BE2C (cell line): ENCODE measurements around the gene OSBPL3.
A peak's percentile ranks its signal among the peaks of the same experiment; 100 is the strongest.

Experiments used
- DNase-seq: peaks from one replicate; pipeline ENCODE4 v3.0.0-alpha.2; 2020
- H3K27me3 ChIP-seq: fragments of 250-450 bp; sonication (Bioruptor Pico); 2 replicates; pipeline ENCODE4 v1.5.1; 2020; ENCODE audit warnings: mild to moderate bottlenecking
- H3K36me3 ChIP-seq: fragments of 250-450 bp; sonication (Bioruptor Pico); 2 replicates; pipeline ENCODE4 v1.5.1; 2020; ENCODE audit warnings: mild to moderate bottlenecking
- H3K4me1 ChIP-seq: fragments of 250-450 bp; sonication (Bioruptor Pico); 2 replicates; pipeline ENCODE4 v1.5.1; 2020
- H3K4me3 ChIP-seq: 2 replicates; pipeline ENCODE4 v1.5.1; 2011; ENCODE audit warnings: low read depth, low read length
- H3K9me3 ChIP-seq: fragments of 250-450 bp; sonication (Bioruptor Pico); 2 replicates; pipeline ENCODE4 v1.5.1; 2020
- TF ChIP-seq, protein P1 (sequence below): IDR thresholded peaks from 2 replicates; pipeline ENCODE4 v1.5.1; 2012; ENCODE audit warnings: mild to moderate bottlenecking, low read depth, low read length

OSBPL3 gene

DNA sequence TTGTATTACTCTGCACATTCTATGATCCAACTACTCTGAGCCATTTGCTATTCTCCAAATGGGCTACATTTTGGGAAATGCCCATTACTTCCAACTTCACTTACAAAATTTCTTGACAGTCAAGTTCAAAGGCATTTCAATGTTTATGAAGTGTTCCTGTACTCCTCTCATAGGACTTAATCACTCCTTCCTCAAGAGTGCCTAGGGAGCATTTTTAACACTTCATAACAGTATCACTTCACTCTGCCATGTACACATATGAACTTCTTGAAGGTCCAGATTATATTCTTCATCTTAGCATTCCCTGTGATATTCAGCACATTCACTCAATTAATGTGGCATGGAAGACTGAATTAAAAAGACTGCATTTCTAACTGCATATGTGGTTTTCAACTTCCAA lies 21.6 kb downstream of the OSBPL3 start:
- H3K4me1 ChIP-seq, result peaks cover 19% of the 10 kb centered on the region
- TF ChIP-seq, protein P1, sequence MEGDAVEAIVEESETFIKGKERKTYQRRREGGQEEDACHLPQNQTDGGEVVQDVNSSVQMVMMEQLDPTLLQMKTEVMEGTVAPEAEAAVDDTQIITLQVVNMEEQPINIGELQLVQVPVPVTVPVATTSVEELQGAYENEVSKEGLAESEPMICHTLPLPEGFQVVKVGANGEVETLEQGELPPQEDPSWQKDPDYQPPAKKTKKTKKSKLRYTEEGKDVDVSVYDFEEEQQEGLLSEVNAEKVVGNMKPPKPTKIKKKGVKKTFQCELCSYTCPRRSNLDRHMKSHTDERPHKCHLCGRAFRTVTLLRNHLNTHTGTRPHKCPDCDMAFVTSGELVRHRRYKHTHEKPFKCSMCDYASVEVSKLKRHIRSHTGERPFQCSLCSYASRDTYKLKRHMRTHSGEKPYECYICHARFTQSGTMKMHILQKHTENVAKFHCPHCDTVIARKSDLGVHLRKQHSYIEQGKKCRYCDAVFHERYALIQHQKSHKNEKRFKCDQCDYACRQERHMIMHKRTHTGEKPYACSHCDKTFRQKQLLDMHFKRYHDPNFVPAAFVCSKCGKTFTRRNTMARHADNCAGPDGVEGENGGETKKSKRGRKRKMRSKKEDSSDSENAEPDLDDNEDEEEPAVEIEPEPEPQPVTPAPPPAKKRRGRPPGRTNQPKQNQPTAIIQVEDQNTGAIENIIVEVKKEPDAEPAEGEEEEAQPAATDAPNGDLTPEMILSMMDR, result no peak

DNA sequence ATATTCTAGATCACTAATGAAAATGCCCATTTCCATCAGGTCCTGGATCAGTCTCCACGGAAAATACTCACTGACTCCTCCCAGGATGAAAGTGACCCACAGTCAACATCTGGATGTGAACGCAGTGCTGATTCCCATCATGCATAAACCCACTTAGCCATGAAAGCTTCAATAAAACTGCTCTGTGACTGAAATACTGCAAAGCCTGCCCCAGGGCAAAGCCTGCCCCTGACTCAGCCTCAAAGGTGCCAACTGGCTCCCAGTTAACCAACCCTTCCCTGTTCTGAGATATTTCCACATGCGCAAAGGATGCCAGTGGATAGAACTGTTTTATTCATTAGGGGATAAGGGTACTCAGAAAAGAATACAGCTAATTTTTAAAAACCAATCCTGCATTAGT lies 24.0 kb downstream of the OSBPL3 start:
- TF ChIP-seq, protein P1, result no peak
- no peaks in the 10 kb centered on the region for H3K27me3 ChIP-seq
- DNase-seq, result peak; percentile 60
- no peak overlapping the region for H3K4me3 ChIP-seq
- no peaks in the 10 kb centered on the region; the same call in 1 of the 2 replicates for H3K36me3 ChIP-seq
- no peaks in the 10 kb centered on the region for H3K9me3 ChIP-seq
- peaks cover 26% of the 10 kb centered on the region for H3K4me1 ChIP-seq

More for the DNA sequence above, 21.6 kb downstream of the OSBPL3 start:
- Histone ChIP-seq H3K36me3 (no peaks in the 10 kb centered on the region; the same call in 1 of the 2 replicates), H3K4me3 (no peak overlapping the region), H3K27me3 (no peaks in the 10 kb centered on the region), H3K9me3 (no peaks in the 10 kb centered on the region)
- no peak for DNase-seq

DNA sequence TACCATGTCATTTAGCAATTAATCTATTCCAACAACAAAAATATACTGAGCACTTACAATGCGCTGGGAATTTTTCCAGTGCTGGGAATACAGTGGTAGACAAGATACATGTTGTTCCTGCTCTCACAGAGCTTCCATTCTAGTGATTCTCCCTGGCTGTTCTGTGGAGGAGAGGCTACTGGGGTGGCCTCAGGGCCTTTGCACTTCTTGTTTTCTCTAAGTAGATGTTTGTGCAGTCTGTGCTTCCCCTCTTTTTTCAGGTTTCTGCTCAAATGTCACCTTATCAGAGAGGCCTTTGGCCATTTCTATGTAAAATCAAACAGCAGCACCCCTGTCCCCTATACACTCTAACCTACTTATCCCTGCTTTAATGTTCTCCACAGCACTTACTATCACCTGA lies 24.7 kb downstream of the OSBPL3 start:
- no peaks in the 10 kb centered on the region for H3K9me3 ChIP-seq
- H3K4me3 ChIP-seq, result no peak overlapping the region
- H3K4me1 ChIP-seq, result peaks cover 23% of the 10 kb centered on the region
- no peak for DNase-seq
- H3K27me3 ChIP-seq, result no peaks in the 10 kb centered on the region
- H3K36me3 ChIP-seq, result no peaks in the 10 kb centered on the region; the same call in 1 of the 2 replicates
- TF ChIP-seq, protein P1, result no peak

DNA sequence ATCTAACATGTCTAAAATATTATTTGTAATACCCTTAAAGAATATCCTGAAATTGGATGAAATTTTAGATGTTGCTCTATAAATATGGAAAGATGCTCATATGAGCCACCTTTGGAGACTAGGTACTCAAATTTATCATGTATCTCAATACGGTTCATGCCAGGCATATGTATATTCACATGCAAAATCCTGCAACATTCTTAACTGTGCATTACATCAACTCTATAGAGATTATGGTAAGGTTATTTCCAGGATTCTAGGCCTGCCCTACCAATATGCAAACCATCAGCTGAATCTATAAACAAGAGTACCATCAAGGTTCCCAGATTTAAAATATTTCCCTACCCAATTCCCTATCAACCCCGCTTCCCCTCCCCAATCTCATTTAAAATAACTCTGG lies 27.5 kb downstream of the OSBPL3 start:
- H3K27me3 ChIP-seq, result no peaks in the 10 kb centered on the region
- DNase-seq, result no peak
- H3K9me3 ChIP-seq, result no peaks in the 10 kb centered on the region
- H3K4me3 ChIP-seq, result no peak overlapping the region
- H3K4me1 ChIP-seq, result peaks cover 25% of the 10 kb centered on the region
- no peaks in the 10 kb centered on the region; the same call in 1 of the 2 replicates for H3K36me3 ChIP-seq
- TF ChIP-seq, protein P1, result no peak

DNA sequence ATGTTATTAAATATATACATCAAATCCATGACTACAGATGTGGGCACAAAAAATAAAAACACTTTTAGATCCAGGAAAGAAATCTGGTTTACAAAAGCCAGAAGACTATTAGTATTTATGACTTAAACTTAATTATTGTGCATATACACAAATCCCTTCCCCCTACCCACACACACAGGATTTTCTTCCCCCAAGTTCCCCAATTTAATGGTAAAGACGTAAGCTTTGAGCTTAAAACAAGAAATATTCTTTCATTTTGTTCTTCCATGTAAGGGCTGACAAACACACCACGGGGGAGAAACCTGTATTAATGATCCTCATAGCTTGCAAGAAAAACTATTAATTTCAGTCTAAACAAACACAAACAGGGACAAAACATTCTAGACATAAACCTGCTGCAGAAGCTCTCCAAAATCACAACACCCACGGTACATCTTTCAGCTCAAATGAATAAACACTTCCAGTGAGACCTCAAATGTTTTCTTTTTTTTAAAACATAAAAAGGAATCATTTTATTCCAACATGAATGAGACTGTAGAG lies 28.5 kb downstream of the OSBPL3 start:
- no peaks in the 10 kb centered on the region for H3K9me3 ChIP-seq
- no peaks in the 10 kb centered on the region for H3K27me3 ChIP-seq
- H3K4me1 ChIP-seq, result peaks cover 33% of the 10 kb centered on the region
- no peak overlapping the region for H3K4me3 ChIP-seq
- H3K36me3 ChIP-seq, result no peaks in the 10 kb centered on the region; the same call in 1 of the 2 replicates
- no peak for DNase-seq
- TF ChIP-seq, protein P1, result no peak

DNA sequence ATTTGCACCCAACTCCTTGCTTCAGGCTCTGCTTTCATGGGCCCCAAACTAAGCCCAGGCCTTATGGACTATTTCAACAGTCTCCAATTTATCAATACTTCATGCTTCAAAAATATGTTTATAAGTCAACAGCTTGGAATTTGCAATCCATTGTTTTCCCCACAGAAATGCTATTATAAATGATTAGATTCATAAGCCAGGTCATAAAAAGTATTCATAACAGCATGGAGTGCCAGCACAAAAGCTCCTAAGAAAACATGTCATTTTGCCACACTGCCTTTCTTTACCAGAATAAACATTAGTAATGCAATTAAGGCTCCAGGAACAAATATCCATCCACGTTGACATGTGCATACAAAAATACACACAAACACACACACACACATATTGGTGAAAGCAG lies 30.1 kb downstream of the OSBPL3 start:
- Histone ChIP-seq H3K4me3 (no peak overlapping the region), H3K4me1 (peaks cover 27% of the 10 kb centered on the region), H3K27me3 (no peaks in the 10 kb centered on the region), H3K36me3 (no peaks in the 10 kb centered on the region), H3K9me3 (no peaks in the 10 kb centered on the region)
- TF ChIP-seq, protein P1, result no peak
- DNase-seq, result no peak
